A673 (cell line): ENCODE results near the gene CCNK. TPM values are rescaled to one million over a fixed set of nuclear protein-coding genes. Genes with fewer than 3 reads are reported as not detected.

Experiments used
- BruUV-seq: library from RNA; stranded (reverse); fragments of 400-500 nt; replicated peaks from 2 replicates; lab custom pipeline; 2021; lab: Mats Ljungman, UMichigan
- CTCF ChIA-PET: fragments of 300-600 bp; sonication (Branson Sonifier 250); formaldehyde crosslinking; loops from one replicate; lab custom pipeline; 2022; ENCODE audit warnings: antibody characterized with exemption; lab: Charles Lee
- POLR2A ChIA-PET: fragments of 300-600 bp; sonication (Branson Sonifier 250); formaldehyde crosslinking; loops from one replicate; lab custom pipeline; 2022; ENCODE audit warnings: antibody characterized with exemption; ENCODE audit not compliant: low non-redundant PET; lab: Charles Lee
- DNase-seq: peaks from one replicate; pipeline ENCODE4 v3.0.0-alpha.2; 2015; ENCODE audit warnings: low spot score
- H3K27ac ChIP-seq: fragments of 200-600 bp; sonication (generic); 2 replicates; pipeline ENCODE4 v1.5.1; 2016; ENCODE audit warnings: mixed run types, low read depth, mild to moderate bottlenecking, mixed read lengths, antibody characterized with exemption, low read length; ENCODE audit not compliant: poor library complexity, severe bottlenecking
- H3K27me3 ChIP-seq: fragments of 200-600 bp; sonication (generic); replicated peaks from 2 replicates; pipeline ENCODE4 v1.6.1; 2017; ENCODE audit warnings: mixed run types, low read depth, mild to moderate bottlenecking, mixed read lengths, antibody characterized with exemption, low read length; ENCODE audit not compliant: insufficient read depth, poor library complexity
- H3K36me3 ChIP-seq: fragments of 200-600 bp; sonication (generic); 2 replicates; pipeline ENCODE4 v1.6.1; 2016; ENCODE audit warnings: mixed run types, mild to moderate bottlenecking, mixed read lengths, antibody characterized with exemption, low read length; ENCODE audit not compliant: insufficient read depth, poor library complexity, severe bottlenecking
- H3K4me1 ChIP-seq: fragments of 200-600 bp; sonication (generic); 2 replicates; pipeline ENCODE4 v1.6.1; 2017; ENCODE audit warnings: mixed run types, mild to moderate bottlenecking, mixed read lengths, antibody characterized with exemption, low read length; ENCODE audit not compliant: insufficient read depth, poor library complexity, severe bottlenecking
- H3K4me3 ChIP-seq: fragments of 200-600 bp; sonication (generic); 2 replicates; pipeline ENCODE4 v1.5.1; 2016; ENCODE audit warnings: low read depth, mixed run types, mild to moderate bottlenecking, mixed read lengths, low read length; ENCODE audit not compliant: poor library complexity, severe bottlenecking
- H3K9me3 ChIP-seq: fragments of 200-600 bp; sonication (generic); 2 replicates; pipeline ENCODE4 v1.6.1; 2016; ENCODE audit warnings: mixed run types, low read depth, mild to moderate bottlenecking, mixed read lengths, antibody characterized with exemption, low read length; ENCODE audit not compliant: poor library complexity, severe bottlenecking
- EZH2 ChIP-seq: fragments of 200-600 bp; sonication (generic); IDR thresholded peaks from 2 replicates; pipeline ENCODE4 v1.6.1; 2017; ENCODE audit warnings: borderline replicate concordance, low read depth, mild to moderate bottlenecking, mixed read lengths, antibody characterized with exemption, low read length; ENCODE audit not compliant: poor library complexity, severe bottlenecking
- intact Hi-C: fragments of 100-400 bp; cut with micrococcal nuclease; formaldehyde crosslinking; loops from one replicate; pipeline ENCODE4 v1.10.0; 2022; ENCODE audit not compliant: unreplicated experiment
- total RNA-seq: library from RNA; stranded (reverse); gene quantifications from 2 replicates; pipeline ENCODE4 v1.2.3, GENCODE V29; 2021
- TF ChIP-seq, protein P1 (sequence below): fragments of 300-800, 200-600 bp; sonication (generic); conservative IDR thresholded peaks from 2 replicates; pipeline ENCODE4 v1.5.1; 2017; ENCODE audit warnings: low read depth, mild to moderate bottlenecking, antibody characterized with exemption, low read length, moderate library complexity, mixed read lengths

CCNK gene
- total RNA-seq, 1 experiment from 2014 or later, result 88.0 TPM

DNA sequence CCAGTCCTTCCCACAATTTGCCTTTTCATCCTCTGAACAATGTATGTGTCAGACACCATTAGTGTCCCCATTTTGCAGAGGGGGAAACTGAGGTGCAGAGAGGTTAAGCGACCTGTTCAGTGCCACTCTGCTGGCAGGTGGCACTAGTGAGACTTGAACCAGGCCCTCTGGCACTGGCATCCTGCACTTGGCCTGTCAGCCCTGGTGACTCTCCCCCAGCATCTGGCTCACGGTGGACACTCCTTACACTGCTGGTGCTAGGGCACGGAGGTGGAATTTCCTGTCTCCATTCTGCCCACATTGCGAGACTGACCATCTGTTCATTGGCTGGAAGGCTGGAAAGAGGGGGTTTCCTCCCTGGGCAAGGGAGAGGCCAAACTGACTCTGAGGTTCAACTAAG is 48.7 kb downstream of the CCNK start:
- no peaks in the 10 kb centered on the region for H3K9me3 ChIP-seq
- TF ChIP-seq, protein P1, sequence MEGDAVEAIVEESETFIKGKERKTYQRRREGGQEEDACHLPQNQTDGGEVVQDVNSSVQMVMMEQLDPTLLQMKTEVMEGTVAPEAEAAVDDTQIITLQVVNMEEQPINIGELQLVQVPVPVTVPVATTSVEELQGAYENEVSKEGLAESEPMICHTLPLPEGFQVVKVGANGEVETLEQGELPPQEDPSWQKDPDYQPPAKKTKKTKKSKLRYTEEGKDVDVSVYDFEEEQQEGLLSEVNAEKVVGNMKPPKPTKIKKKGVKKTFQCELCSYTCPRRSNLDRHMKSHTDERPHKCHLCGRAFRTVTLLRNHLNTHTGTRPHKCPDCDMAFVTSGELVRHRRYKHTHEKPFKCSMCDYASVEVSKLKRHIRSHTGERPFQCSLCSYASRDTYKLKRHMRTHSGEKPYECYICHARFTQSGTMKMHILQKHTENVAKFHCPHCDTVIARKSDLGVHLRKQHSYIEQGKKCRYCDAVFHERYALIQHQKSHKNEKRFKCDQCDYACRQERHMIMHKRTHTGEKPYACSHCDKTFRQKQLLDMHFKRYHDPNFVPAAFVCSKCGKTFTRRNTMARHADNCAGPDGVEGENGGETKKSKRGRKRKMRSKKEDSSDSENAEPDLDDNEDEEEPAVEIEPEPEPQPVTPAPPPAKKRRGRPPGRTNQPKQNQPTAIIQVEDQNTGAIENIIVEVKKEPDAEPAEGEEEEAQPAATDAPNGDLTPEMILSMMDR, result 0 out of 2 replicates have a peak, but pooled peaks have one; percentile 9
- TF ChIP-seq EZH2, result no peak
- intact Hi-C loops, result loop anchor here (2.0 kb wide), 1 partner anchor 75 kb away; the partner anchor contains the start of gene CCDC85C
- no peaks in the 10 kb centered on the region for H3K27me3 ChIP-seq
- POLR2A ChIA-PET, result no interaction called here
- H3K4me3 ChIP-seq, result no peak overlapping the region
- CTCF ChIA-PET, result no interaction called here
- no peak overlapping the region for H3K27ac ChIP-seq
- no TSS peak for BruUV-seq
- H3K4me1 ChIP-seq, result peaks cover 19% of the 10 kb centered on the region
- H3K36me3 ChIP-seq, result no peaks in the 10 kb centered on the region
- DNase-seq, result no peak

DNA sequence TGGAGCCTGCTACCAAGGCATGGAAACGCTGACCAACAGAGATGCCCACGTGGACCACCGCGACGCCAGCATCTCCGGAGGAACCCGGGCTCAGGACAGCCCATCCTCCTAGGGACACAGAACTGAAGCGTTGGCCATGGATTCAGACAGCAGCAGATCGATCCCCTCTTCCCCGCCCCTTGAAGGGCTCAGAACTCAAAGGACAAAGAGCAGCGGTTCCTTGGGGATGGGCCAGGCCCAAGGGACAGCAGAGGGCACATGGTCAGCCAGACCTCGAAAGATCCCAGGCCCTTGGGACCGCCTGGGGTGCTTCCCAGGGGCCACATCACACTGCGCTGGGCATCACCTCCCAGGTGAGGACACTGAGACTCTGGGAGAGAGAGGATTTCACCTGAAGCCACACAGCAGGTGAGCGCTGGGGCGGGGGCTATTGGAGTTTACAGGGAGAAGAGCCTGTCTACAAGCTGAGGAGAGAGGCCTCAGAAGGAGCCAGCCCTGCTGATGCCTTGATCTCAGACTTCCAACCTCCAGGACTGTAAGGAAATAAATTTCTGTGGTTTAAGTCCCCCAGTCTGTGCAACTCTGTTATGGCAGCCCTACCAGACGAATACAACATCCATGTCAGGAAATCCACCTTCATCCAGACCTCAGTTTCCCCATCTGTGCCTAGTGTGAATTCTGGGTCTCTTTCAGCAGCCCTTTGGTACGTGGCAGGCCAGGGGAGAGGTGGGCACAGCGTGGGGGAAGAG is 49.4 kb downstream of the CCNK start:
- CTCF ChIA-PET, result no interaction called here
- BruUV-seq, result no TSS peak

DNA sequence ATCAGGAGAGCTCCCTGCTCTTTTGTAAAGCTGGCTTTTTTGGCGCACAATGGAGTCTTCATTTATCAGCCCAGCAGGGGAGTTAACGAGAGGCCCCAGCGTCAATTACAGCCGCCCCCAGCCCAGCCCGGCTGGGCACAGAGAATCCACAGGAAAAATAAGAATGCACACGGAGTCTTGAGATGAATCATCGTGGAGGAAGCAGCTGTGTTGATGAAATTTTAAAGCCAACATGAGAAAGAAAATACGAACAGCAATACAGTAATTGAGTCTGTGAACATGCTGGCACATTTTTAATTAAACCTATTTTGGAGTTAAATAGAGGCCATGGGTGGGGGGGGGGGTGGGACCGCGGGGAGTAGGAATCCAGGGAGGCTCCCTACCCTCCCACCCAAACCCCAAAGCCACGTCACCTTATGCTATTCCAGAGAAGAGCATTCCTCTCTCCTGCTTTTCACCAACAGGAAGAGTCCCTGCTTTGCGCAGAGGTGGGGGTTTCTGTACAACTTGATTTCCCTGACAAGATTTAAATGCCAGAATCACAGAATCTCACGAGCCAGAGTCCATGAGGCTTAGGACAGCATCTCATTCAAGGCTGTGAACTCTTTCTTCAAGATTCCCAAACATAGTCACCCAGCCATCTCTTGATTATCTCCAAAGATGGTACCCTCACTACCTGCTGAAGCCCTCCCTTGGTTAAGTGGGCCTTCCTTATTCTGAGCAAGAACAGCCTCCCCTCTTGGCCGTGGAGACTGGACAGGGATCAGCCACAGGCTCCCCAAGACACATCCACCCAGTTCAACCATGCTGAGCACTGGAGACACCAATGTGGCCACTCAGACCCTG is 50.3 kb downstream of the CCNK start:
- TF ChIP-seq, protein P1, result no peak
- TF ChIP-seq EZH2, result no peak
- no peak overlapping the region for H3K4me3 ChIP-seq
- peaks cover 17% of the 10 kb centered on the region for H3K4me1 ChIP-seq
- ChIA-PET CTCF (no interaction called here), POLR2A (no interaction called here)
- BruUV-seq, result no TSS peak
- no peaks in the 10 kb centered on the region for H3K9me3 ChIP-seq
- no peaks in the 10 kb centered on the region for H3K36me3 ChIP-seq
- DNase-seq, result peak; percentile 90
- peak overlapping the region; percentile 53 for H3K27ac ChIP-seq
- intact Hi-C loops, result loop anchor here (2.0 kb wide), 1 partner anchor 73 kb away; the partner anchor contains the start of gene CCDC85C
- no peaks in the 10 kb centered on the region for H3K27me3 ChIP-seq

More for the DNA sequence above, 49.4 kb downstream of the CCNK start:
- intact Hi-C loops, result loop anchor here (2.0 kb wide), 1 partner anchor 74 kb away; the partner anchor contains the start of gene CCDC85C
- no peaks in the 10 kb centered on the region for H3K27me3 ChIP-seq
- H3K9me3 ChIP-seq, result no peaks in the 10 kb centered on the region
- H3K4me3 ChIP-seq, result no peak overlapping the region
- H3K36me3 ChIP-seq, result no peaks in the 10 kb centered on the region
- POLR2A ChIA-PET, result no interaction called here
- DNase-seq, result no peak
- H3K27ac ChIP-seq, result peak overlapping the region; percentile 53
- H3K4me1 ChIP-seq, result peaks cover 17% of the 10 kb centered on the region
- TF ChIP-seq EZH2, result no peak
- TF ChIP-seq, protein P1, result no peak
